Activated CD8-positive, alpha-beta memory T cell treated with anti-CD3 and anti-CD28 coated beads for 36 hours (primary cell): ENCODE data around the gene CAND1. TPM values are rescaled to one million over a fixed set of nuclear protein-coding genes. Genes with fewer than 3 reads are reported as not detected.

Experiments
- CTCF ChIA-PET: fragments of 350-600 bp; sonication (Branson Sonifier 250); formaldehyde crosslinking; loops from one replicate; lab custom pipeline; 2021; ENCODE audit warnings: antibody characterized with exemption; lab: Charles Lee
- POLR2A ChIA-PET: fragments of 350-600 bp; sonication (Branson Sonifier 250); formaldehyde crosslinking; loops from one replicate; lab custom pipeline; 2021; ENCODE audit warnings: antibody characterized with exemption; lab: Charles Lee
- total RNA-seq, 2 experiments: library from RNA; stranded (reverse); gene quantifications; one replicate each; pipeline ENCODE4 v1.2.3, GENCODE V29; 2021

The CAND1 gene
- total RNA-seq, 2 experiments from 2014 or later: 206 to 207 TPM

DNA sequence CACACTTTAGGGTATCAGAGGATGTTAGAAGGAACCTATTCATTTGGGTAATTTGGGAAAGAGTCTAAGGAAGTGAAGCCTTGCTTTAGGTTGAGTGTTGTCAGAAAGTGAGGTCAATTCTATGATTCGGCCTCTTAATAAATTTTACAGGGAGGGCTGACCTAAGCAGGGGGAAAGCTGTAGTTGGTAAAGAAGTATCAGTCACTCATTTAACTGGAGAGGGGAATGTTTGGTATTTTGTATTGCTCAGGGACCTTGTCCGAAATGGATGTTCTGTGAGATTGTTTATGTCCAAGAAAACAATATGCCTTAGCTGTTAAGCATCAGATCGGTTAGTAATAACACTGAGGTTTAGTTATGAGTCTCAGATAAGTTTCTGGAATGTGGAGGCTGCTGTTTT is 7.3 kb downstream of the CAND1 start:
- CTCF ChIA-PET: no interaction called here

DNA sequence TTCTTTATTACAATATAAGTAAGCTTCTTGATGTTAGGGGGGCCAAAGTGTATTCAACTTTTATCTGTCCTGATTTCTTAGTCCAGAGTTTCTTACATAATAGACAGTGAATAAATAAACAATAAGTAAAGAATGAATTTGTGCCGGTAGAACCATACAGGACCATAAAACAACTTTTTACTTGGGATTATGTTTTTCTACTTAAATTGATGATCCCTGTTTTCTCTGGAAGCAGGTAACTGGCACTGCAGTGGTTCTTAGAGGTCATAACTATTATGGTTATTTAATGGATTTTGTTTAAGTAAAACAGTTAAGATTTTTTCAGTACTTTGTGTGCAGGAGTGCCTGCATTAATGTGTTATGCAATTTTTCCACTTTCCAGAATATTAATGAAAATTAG is 10.5 kb downstream of the CAND1 start:
- ChIA-PET POLR2A (no interaction called here), CTCF (no interaction called here)

More for the DNA sequence above, 7.3 kb downstream of the CAND1 start:
- POLR2A ChIA-PET: no interaction called here

DNA sequence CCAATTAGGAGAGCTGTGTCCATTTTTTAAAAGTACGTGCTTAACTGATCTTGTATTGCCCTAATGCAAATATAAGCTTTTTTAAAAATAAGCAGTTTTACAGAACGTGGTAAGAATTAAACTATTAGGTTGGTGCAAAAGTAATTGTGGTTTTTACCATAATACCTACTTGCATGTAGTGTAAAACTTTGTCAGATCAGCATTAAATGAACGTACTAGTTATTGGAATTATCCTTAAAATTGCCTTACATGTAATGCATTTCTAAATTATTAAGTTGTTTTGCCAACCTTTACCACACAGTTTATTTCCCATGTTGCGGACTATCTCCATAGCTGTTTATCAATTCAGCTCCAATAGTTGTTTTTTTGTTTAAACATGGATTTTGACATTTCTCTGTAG is 10.9 kb downstream of the CAND1 start:
- ChIA-PET CTCF (no interaction called here), POLR2A (no interaction called here)

DNA sequence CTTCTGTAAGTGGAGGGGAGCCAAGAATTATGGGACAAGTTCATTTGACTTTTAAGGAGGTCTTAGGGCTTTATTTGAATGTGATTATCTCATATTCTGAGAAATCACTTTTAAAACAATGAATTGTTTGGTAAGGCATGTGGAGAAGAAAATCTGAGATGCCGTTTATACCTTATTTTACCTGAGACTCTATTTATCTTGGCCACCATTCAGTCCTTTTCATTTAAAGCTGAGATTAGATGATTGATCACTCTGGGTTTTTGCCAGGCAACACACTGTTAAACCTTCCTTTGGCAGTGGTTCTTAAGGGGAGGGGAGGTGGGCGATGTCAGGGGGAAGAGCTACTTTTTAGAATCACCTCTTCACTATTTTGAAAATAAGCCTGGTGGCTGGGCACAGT is 11.4 kb downstream of the CAND1 start:
- POLR2A ChIA-PET: no interaction called here

DNA sequence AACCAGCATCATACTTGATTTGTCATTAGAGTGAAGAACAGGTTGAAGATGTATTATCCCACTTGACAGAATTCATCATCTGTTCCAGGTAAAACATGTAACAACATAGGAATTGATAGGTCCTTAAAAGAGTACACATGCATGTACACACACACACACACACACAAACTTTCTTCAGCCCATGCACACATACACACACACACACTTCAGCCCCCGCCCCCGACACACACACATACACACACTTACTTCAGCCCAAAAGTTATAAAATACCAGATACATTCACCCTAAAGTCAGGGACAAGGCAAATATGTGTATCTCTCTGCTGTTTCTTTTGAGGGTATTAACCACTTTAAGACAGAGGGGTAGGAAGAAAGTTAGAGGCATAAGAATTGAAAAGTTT is 15.4 kb downstream of the CAND1 start:
- CTCF ChIA-PET: no interaction called here
- POLR2A ChIA-PET: no interaction called here

More for the DNA sequence above, 11.4 kb downstream of the CAND1 start:
- CTCF ChIA-PET: no interaction called here

DNA sequence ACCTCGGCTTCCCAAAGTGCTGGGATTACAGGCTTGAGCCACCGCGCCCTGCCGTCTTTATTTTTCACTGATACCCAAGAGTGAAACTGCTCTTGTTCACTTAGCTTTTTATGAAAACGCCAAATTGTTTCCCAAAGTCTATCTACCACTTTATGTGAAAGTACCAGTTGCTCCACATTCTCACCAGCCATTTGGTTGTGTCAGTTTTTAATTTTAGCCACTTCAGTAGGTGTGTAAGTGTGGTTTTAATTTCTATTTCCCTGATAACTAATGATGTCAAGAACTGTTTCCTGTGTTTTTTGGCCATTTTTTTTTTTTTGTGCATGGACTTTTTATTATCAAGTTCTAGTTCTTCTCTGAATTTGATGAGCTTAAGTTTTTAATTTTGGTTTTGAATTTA is 17.1 kb downstream of the CAND1 start:
- ChIA-PET CTCF (no interaction called here), POLR2A (interaction anchor here (0.6 kb wide), 1 partner anchor 17 kb away, joined by 3 read pairs; the partner anchor contains the start of gene CAND1)

DNA sequence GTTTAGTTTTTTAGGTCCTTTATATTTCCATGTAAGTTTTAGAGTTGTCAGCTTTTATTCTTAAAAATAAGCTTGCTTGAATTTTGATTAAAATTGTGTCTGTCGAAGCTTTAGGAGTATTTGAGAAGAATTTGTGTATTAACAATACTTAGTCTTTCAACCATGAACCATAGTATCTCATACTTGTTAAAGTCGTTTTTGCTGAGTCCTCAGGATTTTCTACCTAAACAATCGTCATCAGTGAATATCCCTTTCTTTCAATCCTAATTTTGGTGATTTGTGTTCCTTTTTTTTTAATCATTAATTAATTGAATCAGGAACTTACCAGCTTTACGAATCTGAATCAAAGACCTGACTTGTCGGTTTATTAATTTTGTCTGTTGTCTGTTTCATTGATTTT is 18.2 kb downstream of the CAND1 start:
- CTCF ChIA-PET: interaction anchor here (0.7 kb wide), 1 partner anchor 574 kb away, joined by 4 read pairs; no protein-coding TSS in a partner anchor

DNA sequence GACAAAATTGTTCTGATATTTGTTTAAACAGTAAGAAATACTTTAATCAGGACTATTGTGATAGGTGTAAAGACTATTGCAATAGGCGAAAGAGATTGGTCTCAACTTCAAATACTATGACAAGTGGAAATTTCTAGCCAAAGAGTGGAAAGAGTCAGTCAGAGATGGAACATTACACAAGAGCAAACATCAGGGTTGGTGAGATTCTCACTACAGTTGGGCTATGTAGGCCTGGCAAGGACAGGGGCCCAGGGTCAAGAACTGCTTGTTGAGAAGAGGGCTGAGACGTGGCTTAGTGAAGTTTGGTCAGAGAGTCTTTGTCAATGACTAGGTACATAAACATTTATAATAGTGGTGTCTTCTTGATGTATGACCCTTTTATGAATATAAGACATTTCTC is 19.4 kb downstream of the CAND1 start:
- ChIA-PET CTCF (no interaction called here), POLR2A (no interaction called here)

More for the DNA sequence above, 18.2 kb downstream of the CAND1 start:
- POLR2A ChIA-PET: interaction anchor here (1.0 kb wide), 1 partner anchor 18 kb away, joined by 3 read pairs; the partner anchor contains the start of gene CAND1

DNA sequence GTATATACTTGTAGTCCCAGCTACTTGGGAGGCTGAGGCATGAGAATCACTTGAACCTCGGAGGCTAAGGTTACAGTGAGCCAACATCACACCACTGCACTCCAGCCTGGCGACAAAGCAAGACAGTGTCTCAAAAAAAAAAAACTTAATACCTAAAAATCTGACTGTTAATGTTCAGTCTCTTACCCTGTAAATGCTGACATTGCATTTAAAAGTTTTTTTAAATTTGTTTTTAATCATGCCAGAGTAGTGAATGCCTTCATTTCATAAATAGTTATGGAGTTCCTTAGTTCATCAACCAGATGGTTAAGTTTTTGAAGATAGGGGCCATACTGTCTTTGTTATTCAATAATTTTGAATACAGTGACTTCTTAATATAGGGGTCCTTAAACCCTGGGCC is 21.2 kb downstream of the CAND1 start:
- ChIA-PET CTCF (no interaction called here), POLR2A (no interaction called here)

DNA sequence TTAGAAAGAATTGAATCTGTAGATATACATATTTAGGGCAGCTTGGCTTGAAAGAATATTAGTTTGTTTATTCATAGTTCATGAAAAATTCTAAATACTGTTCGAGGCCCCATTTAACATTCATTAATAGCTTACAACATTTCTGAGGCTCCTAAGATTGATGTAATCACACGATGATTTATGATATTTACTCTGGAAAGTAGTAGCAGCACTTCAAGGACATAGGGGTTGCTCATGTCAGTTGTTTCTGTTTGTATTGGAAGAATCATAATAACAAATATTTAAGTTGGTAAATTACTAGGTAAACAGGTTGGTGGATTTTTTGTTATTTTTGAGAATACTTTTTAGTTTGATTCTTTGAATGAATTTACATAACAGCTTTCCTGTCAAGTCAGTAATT is 30.4 kb downstream of the CAND1 start:
- POLR2A ChIA-PET: no interaction called here
- CTCF ChIA-PET: no interaction called here

DNA sequence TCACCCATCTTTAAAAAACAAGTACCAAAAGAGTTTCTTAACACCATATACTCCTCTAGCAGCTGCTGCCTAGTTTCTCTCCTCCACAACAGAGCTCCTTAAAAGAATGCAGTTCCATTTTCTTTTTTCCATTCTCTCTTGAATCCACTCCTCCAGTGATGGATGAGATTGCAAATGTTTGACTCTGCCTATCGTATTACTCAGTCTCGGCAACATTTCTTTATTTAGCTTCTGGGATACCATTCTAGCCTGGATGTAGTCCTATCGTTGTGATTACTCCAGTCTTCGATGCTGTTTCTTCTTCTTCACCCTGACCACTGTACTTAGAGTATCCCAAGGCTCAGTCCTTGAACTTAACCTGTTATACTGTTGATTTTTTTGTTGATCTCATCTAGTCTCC is 30.8 kb downstream of the CAND1 start:
- CTCF ChIA-PET: no interaction called here

DNA sequence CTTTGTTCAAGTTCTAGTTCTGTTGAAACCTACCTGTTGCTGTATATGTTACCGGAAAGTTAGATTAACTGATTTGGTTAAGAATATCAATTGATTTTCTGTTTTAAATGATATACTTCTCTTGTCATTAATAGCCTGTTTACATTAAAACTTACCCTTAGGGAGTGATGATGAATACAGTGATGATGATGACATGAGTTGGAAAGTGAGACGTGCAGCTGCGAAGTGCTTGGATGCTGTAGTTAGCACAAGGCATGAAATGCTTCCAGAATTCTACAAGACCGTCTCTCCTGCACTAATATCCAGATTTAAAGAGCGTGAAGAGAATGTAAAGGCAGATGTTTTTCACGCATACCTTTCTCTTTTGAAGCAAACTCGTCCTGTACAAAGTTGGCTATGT is 33.0 kb downstream of the CAND1 start:
- ChIA-PET POLR2A (no interaction called here), CTCF (no interaction called here)

More for the DNA sequence above, 30.8 kb downstream of the CAND1 start:
- POLR2A ChIA-PET: no interaction called here

DNA sequence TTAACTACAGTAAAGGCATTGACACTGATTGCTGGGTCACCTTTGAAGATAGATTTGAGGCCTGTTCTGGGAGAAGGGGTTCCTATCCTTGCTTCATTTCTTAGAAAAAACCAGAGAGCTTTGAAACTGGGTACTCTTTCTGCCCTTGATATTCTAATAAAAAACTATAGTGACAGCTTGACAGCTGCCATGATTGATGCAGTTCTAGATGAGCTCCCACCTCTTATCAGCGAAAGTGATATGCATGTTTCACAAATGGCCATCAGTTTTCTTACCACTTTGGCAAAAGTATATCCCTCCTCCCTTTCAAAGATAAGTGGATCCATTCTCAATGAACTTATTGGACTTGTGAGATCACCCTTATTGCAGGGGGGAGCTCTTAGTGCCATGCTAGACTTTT is 36.4 kb downstream of the CAND1 start:
- POLR2A ChIA-PET: no interaction called here
- CTCF ChIA-PET: no interaction called here

DNA sequence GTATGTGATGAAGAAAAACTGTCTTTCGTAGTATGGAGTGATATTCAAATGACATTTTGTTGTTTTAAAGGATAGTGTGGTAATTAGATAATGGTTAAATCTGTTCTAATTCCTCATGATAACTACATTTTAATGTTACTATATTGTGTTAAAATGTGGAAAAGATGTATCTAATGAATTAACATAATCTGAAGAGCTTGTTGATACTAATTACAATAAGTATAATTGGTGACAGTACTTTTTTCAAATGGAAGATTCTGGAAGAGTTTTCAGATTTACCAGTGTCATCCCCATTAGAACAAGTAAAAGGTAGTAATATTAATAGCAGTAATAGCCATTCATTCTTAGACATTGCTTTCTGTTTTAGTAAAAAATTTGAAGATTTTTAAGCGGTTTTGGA is 37.6 kb downstream of the CAND1 start:
- ChIA-PET POLR2A (no interaction called here), CTCF (no interaction called here)

DNA sequence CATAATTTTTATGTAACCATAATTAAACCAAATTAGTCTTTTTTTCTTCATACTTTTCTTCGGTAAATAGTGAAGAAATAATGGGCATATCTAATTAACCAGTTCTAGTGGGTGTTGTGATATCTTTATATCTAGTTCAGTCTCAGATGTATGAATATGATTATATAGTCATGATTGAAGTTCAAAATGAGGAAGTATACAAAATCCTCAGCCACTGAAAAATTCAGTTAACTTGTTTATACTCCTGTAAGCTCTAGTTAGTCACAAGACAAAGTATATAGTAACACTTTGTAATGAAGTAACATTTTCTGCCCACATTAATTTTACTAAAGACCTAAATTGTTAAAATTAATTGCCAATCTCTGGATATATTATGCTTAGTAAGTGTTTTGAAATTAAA is 46.5 kb downstream of the CAND1 start:
- ChIA-PET CTCF (no interaction called here), POLR2A (no interaction called here)

DNA sequence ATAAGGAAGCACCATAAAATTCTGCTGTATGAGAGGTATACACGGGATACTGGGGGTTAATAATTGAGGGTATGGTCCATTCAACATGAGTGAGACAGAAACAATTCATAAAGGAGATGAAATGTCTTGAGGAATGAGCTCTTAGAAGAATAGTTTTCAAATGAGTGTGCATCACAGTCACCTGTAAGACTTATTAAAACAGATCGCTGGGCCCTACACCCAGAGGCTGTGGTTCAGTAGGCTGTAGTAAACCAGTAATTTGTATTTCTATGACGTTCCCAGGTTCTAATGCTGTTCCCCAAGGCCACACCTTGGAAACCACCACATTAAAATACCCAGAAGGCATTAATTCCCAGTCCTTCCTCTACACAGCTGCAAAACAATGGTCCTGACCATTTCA is 49.6 kb downstream of the CAND1 start:
- ChIA-PET POLR2A (no interaction called here), CTCF (no interaction called here)

DNA sequence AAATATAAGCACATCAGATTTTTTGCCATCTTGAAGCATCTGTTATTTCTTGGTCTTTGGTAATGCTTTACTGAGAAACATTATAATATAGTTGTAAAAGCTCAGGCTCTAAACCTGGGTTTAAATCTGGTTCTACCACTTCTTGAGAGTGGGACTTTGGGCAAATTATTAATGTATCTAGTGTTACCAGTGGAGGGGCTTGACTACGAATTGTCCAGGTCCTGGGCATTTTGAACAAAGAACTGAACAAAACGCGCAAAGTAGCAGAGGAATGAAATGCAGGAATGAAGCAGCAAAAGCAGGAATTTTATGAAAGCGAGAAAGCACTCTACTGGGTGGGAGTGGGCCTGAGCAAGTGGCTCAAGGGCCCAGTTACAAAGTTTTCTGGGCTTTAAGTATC is 50.8 kb downstream of the CAND1 start:
- ChIA-PET POLR2A (no interaction called here), CTCF (no interaction called here)

DNA sequence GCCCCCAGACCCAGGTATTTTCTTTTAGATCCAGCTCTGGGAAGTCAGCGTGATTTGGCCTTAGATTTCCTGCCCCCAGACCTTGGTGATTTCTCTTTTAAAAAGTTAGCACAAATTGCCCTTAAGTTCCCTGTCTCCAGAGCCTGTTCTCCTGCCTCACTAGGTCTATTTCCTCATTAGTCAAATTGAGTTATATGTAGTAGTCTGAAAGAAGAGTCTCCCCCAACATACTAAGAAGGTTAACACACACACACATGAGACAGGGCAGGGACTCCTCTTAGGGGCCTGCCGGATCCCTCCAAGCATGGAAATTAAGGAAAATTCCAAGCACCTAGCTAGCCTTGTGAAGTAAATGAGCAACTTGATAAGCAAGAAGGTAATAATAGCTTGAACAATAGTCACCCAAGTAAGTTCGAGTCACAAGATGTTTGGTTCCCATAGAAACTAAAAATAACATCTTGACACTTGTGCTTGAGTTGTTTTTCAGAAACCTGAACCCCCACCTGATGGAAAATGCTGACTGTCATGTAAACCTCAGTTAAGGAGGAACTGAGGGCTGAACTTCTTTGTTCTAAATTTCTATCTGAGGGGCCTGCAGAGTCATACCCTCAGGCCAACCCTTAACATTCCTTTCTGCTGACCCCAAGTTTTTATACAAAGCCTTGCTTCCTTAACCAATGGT is 51.6 kb downstream of the CAND1 start:
- POLR2A ChIA-PET: no interaction called here
- CTCF ChIA-PET: no interaction called here

DNA sequence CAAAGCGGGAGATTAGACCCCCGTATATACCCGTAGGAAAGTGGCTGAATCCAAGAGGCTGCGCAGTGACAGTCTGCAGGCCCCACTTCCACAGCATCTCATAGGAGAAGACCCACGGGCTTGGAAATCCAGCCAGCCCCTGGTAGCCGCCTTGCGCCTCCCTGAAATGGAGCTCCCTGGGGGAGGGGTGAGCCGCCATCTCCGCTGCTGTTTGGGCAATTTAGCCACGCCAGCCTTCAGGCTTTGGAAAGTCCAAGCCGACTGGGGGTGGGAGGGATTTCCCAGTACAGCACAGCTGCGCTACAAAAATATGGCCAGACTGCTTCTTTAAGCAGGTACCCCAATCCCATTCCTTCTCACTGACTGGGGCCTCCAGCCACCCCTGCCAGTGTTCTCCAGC is 53.4 kb downstream of the CAND1 start:
- CTCF ChIA-PET: no interaction called here

DNA sequence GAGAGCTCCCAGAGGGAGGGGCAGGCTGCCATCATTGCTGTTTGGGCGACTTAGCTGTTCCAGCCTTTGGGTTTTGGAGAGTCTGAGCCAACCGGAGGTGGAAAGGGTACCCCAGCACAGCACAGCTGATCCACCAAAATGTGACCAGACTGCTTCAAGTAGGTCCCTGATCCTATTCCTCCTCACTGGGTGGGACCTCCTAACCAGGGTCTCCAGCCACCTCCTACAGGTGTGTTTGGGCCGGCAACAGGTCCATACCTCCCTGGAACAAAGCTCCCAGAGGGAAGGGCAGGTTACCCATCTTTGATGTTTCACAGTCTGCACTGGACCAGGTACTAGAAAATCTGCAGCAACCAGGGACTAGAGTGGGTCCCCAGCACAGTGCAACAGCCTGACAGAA is 53.8 kb downstream of the CAND1 start:
- CTCF ChIA-PET: no interaction called here

More for the DNA sequence above, 53.4 kb downstream of the CAND1 start:
- POLR2A ChIA-PET: no interaction called here

DNA sequence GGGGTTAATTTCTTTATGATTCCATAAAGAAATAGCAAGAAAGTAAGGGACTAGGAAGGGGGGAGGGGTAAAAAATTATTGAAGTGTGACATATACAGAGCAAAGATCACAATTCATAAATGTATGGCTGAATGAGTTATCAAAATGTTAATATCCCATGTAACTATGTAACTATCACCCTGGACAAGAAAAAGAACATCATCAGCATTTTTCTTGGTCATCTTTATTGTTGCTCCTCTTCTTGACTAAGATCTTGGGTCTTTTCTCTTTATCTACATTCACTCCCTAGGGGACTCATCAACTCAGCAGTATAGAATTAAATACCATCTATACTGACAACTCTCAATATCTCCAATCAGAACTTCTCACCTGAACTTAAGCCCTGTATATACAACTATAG is 57.5 kb downstream of the CAND1 start:
- POLR2A ChIA-PET: no interaction called here
- CTCF ChIA-PET: no interaction called here

More for the DNA sequence above, 53.8 kb downstream of the CAND1 start:
- POLR2A ChIA-PET: no interaction called here

DNA sequence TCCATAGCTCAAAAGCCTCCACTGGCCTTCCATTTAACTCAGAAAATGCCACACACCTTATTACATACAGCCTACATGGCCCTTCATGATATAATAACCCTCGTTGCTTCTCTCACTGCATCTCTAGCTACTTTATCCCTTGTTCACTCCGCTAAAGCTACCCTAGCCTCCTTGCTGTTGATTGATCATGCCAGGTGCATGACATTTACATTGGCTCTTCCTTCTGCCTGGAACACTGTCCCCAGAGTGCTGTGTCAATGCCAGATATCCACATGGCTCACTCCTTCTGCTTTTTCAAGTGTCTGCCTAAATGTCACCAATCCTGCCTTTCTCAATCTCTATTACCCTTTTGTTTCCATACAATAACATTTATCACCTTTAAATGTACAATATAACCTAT is 58.3 kb downstream of the CAND1 start:
- ChIA-PET CTCF (no interaction called here), POLR2A (no interaction called here)
